SK-N-MC (cell line): Measurements from ENCODE around the gene C4orf50.

Experiments used
- DNase-seq: peaks from one replicate; pipeline ENCODE4 v3.0.0-alpha.2; 2011; ENCODE audit warnings: low read depth, low spot score
- H3K27ac ChIP-seq: fragments of 200-600 bp; sonication (generic); 2 replicates; pipeline ENCODE4 v1.5.1; 2016; ENCODE audit warnings: mixed run types
- H3K36me3 ChIP-seq: fragments of 200-600 bp; sonication (generic); 2 replicates; pipeline ENCODE4 v1.6.1; 2017; ENCODE audit warnings: antibody characterized with exemption, low read length, mixed read lengths; ENCODE audit not compliant: insufficient read depth
- H3K4me3 ChIP-seq: fragments of 200-600 bp; sonication (generic); 2 replicates; pipeline ENCODE4 v1.5.1; 2016
- H3K9ac ChIP-seq: fragments of 200-600 bp; sonication (generic); 2 replicates; pipeline ENCODE4 v1.8.0; 2017; ENCODE audit warnings: mixed run types, mixed read lengths; ENCODE audit not compliant: insufficient read length
- H3K9me3 ChIP-seq: fragments of 200-600 bp; sonication (generic); 2 replicates; pipeline ENCODE4 v1.6.1; 2017; ENCODE audit warnings: low read depth, mild to moderate bottlenecking, antibody characterized with exemption, low read length, moderate library complexity, mixed read lengths
- EZH2 ChIP-seq: fragments of 200-600 bp; sonication (generic); IDR thresholded peaks from one replicate; pipeline ENCODE4 v1.6.1; 2017; ENCODE audit warnings: antibody characterized with exemption
- FOXP2 ChIP-seq: optimal IDR thresholded peaks from 2 replicates; pipeline ENCODE3; 2011; ENCODE audit warnings: mild to moderate bottlenecking, moderate library complexity; ENCODE audit not compliant: insufficient read depth; ENCODE audit errors: extremely low read length, control extremely low read depth
- POLR2AphosphoS5 ChIP-seq: IDR thresholded peaks from 2 replicates; pipeline ENCODE4 v1.6.1; 2012; ENCODE audit warnings: mild to moderate bottlenecking, low read depth, low read length, borderline replicate concordance

Gene C4orf50

GRCh38 chr4:6027392-6027791 is 9.2 kb upstream of the C4orf50 start:
- Histone ChIP-seq H3K4me3 (no peak overlapping the region), H3K36me3 (no peaks in the 10 kb centered on the region), H3K9ac (no peak overlapping the region), H3K27ac (no peak overlapping the region), H3K9me3 (no peaks in the 10 kb centered on the region)
- no peak for DNase-seq
- no peak for TF ChIP-seq EZH2
- no peak for TF ChIP-seq FOXP2
- TF ChIP-seq POLR2AphosphoS5, result no peak

- no peak for DNase-seq
- H3K9ac ChIP-seq, result no peak overlapping the region
- H3K9me3 ChIP-seq, result no peaks in the 10 kb centered on the region
- H3K4me3 ChIP-seq, result no peak overlapping the region
- no peak overlapping the region for H3K27ac ChIP-seq
- H3K36me3 ChIP-seq, result no peaks in the 10 kb centered on the region
- TF ChIP-seq EZH2 (no peak), FOXP2 (no peak)
These were observed 6.2 kb upstream of the C4orf50 start for GRCh38 chr4:6024313-6024960.

- Histone ChIP-seq H3K9ac (no peak overlapping the region), H3K27ac (no peak overlapping the region), H3K4me3 (no peak overlapping the region), H3K9me3 (no peaks in the 10 kb centered on the region), H3K36me3 (no peaks in the 10 kb centered on the region)
- DNase-seq, result no peak
- no peak for TF ChIP-seq POLR2AphosphoS5
- TF ChIP-seq EZH2, result no peak
- TF ChIP-seq FOXP2, result no peak
These were observed 5.5 kb upstream of the C4orf50 start for GRCh38 chr4:6023731-6024130.

DNA sequence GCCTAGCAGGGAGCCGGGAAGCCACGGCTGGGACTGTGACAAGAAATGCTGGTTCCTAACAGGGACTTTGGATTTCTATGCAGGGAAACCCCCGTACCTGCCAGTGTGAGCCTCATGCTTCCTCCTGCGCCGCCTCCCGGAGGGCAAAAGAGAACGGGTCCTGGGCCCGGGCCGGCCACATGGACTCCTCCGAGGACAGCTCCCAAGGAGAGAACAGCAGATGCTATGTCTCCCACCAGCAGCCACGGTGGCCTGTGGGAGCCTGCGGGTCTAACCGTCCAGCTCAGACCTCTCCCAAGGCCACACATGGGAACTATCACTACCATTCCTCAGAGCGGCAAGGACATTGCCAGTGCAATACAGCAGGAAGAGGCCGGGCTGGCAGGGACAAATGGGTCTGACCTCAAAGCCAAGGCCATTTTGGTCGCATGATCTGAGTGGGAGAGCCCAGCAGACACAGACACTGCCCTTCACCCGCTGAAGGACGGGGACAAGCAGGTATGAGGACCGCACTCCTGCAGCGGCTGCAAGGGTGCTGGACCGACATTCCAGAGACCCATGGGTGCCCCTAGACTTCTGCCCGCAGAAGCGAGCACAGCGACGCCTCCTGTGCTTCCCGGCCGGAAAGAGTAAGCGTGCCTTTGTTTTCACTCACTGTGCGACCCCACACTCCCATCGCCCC is 4.5 kb upstream of the C4orf50 start:
- H3K27ac ChIP-seq, result no peak overlapping the region
- H3K36me3 ChIP-seq, result no peaks in the 10 kb centered on the region
- H3K9me3 ChIP-seq, result no peaks in the 10 kb centered on the region
- H3K4me3 ChIP-seq, result no peak overlapping the region
- no peak for TF ChIP-seq POLR2AphosphoS5
- TF ChIP-seq EZH2, result no peak
- no peak for TF ChIP-seq FOXP2
- DNase-seq, result no peak
- H3K9ac ChIP-seq, result no peak overlapping the region

DNA sequence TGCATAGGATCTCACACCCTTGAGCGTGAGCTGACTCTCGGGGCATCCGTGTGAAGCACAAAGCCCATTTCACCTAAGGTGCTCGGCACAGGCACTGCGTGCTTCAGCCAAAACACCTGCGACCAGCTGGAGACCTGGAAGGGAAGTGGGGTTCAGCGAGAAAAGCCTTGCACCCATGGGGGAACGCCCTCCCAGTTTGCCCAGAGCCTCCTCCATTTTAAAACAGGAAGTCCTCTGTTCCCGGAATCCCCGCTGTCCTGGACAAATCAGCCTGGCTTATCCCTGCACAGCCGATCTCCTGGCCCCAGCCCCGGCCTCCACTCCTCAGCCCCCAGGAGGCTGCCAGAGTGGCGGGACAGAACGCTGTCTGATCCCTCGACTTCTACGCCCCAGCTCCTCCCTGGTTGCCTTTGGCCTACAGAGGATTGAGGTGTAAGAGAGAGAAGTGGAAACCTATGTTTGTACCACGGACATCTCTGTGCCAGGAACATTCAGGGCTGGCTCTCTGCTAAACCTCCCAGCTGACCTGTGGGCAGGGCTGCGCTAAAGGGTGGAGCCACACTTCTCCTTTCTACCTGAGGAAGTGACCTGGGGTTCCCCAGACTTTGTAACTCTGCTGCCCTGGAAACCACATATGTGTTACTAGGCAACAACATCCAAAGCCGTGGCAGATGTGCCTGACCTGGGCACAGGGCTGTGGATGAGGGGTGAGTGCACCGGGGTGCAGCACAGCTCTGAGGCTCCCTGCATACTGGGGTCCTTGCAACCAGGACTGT is 3.8 kb upstream of the C4orf50 start:
- no peaks in the 10 kb centered on the region for H3K9me3 ChIP-seq
- no peak for DNase-seq
- no peaks in the 10 kb centered on the region for H3K36me3 ChIP-seq
- no peak overlapping the region for H3K27ac ChIP-seq
- TF ChIP-seq EZH2 (no peak), POLR2AphosphoS5 (no peak), FOXP2 (no peak)
- no peak overlapping the region for H3K4me3 ChIP-seq
- H3K9ac ChIP-seq, result no peak overlapping the region

DNA sequence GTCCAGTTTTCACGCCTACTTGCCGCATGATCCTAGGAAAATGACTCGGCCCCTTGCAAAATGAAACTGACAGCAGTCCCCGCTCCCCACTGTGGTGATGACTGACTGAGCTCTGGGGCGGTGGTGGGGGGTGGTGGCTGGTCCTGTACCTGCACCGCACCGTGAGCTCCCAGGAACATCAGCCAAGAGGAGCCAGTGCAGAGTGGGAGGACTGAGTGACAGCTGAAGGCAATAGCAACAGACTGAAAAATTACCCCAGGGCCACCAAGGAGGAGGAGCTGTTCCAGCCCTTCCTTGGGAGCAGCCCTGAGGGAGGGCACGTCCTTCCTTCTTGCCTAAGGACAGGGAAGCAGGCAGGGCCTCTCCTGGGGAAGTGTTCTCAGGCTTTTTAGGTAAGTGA is 2.4 kb upstream of the C4orf50 start:
- Histone ChIP-seq H3K9ac (no peak overlapping the region), H3K27ac (no peak overlapping the region), H3K36me3 (no peaks in the 10 kb centered on the region), H3K4me3 (no peak overlapping the region), H3K9me3 (no peaks in the 10 kb centered on the region)
- no peak for DNase-seq
- no peak for TF ChIP-seq POLR2AphosphoS5
- no peak for TF ChIP-seq FOXP2
- TF ChIP-seq EZH2, result no peak

DNA sequence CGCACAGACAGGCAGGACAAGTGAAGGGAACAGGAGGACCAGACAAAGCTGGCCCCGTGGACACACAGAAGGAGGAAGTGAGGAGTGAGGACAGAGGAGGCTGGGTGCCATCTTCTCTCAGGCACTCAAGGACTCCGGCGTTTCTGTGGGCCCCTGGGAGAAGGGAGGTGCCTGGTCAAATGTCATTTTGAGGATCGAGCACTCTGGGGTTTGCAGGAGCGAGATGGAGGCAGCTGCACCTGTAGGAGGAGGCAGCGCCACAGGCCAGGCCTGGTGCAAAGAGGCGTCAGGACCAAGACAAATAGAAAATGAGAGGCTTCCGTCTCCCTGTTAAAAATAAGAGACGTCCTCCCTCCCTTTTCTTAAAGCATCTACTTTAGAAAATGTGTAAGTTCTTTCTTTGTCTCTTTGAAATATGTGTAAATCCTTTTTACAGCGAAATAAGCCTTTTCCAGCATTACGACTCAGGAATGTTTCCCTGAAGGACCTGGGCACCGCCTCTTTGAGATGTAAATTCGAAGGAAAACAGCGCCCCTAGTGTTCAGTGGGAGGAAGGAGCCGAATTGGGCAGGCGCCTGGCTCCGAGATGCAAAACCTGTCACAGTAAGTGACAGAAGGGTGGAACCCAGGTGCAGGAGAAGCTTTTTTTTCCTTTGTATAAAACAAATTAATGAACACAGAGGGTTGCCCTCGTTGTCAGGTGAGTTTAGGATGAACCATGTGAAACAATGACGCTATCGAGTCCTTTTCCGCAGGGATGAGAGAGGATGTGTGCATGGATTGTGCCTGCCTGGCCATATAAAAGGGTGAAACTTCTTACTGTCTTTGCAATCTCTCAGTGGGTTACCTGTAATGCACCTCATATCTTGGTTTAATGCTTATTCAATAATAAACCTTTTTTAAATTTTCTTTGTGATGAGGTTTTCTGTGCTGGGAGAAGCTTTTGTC is 1.4 kb upstream of the C4orf50 start:
- no peak overlapping the region for H3K27ac ChIP-seq
- H3K4me3 ChIP-seq, result no peak overlapping the region
- H3K36me3 ChIP-seq, result no peaks in the 10 kb centered on the region
- TF ChIP-seq POLR2AphosphoS5, result no peak
- no peak for TF ChIP-seq EZH2
- H3K9ac ChIP-seq, result no peak overlapping the region
- DNase-seq, result peak; percentile 1
- H3K9me3 ChIP-seq, result no peaks in the 10 kb centered on the region

- no peak overlapping the region for H3K9ac ChIP-seq
- H3K4me3 ChIP-seq, result no peak overlapping the region
- H3K36me3 ChIP-seq, result no peaks in the 10 kb centered on the region
- DNase-seq, result no peak
- H3K9me3 ChIP-seq, result no peaks in the 10 kb centered on the region
- no peak for TF ChIP-seq FOXP2
- no peak for TF ChIP-seq POLR2AphosphoS5
- no peak for TF ChIP-seq EZH2
- no peak overlapping the region for H3K27ac ChIP-seq
These were observed 431 bp downstream of the C4orf50 start for GRCh38 chr4:6017800-6018199.
